Adrenal gland (tissue), 5 donors: ENCODE results near the gene SLC38A2.

Experiments used
- POLR2A ChIP-seq, 2 donors: fragments of 450-650 bp; IDR thresholded peaks; one replicate each; pipeline ENCODE4 v1.6.1; 2017; ENCODE audit warnings: antibody characterized with exemption in 2 of 2, mild to moderate bottlenecking in 2 of 2, moderate library complexity in 1 of 2
- TF ChIP-seq, protein P1 (sequence below), 6 experiments: fragments of 450-650 bp in 4 of 6; fragments of 200-600 bp in 2 of 6; sonication (generic) in 1 of 6; IDR thresholded peaks; 1 replicate in 5 of 6; 2 replicates in 1 of 6; pipeline versions ENCODE4 v1.5.1 to v1.8.0; 2016 to 2021; ENCODE audit warnings: antibody characterized with exemption in 6 of 6, mild to moderate bottlenecking in 2 of 6, moderate library complexity in 1 of 6
- donor health status: DM: no; HTN: no; CAD: no.

DNA sequence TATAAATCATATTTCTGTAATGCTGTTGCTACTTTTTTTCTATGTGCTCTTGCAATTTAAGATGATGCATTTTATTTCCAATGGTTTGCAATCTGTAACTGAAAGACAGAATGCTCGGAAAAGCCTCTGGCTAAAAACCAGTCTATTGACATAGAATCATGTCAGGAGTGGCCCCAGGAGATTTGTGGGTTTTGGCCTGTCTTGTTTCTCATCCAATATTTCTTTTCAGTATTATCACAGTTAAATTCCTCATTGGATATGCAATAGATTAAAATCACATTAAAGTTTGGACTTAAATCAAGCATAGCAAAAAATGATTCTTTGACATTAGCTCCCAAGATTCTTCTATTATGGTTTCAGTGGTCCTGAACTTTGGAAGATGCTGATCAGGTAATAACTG, 19.1 kb upstream of the SLC38A2 start:
- TF ChIP-seq, protein P1, sequence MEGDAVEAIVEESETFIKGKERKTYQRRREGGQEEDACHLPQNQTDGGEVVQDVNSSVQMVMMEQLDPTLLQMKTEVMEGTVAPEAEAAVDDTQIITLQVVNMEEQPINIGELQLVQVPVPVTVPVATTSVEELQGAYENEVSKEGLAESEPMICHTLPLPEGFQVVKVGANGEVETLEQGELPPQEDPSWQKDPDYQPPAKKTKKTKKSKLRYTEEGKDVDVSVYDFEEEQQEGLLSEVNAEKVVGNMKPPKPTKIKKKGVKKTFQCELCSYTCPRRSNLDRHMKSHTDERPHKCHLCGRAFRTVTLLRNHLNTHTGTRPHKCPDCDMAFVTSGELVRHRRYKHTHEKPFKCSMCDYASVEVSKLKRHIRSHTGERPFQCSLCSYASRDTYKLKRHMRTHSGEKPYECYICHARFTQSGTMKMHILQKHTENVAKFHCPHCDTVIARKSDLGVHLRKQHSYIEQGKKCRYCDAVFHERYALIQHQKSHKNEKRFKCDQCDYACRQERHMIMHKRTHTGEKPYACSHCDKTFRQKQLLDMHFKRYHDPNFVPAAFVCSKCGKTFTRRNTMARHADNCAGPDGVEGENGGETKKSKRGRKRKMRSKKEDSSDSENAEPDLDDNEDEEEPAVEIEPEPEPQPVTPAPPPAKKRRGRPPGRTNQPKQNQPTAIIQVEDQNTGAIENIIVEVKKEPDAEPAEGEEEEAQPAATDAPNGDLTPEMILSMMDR (IDR thresholded peaks at IDR 0.05) = no peak
- no peak for TF ChIP-seq POLR2A (IDR thresholded peaks at IDR 0.05)
